ENCODE measurements around the gene SLC22A12. TPM values are rescaled to one million over a fixed set of nuclear protein-coding genes. Genes with fewer than 3 reads are reported as not detected.
A peak's percentile ranks its signal among the peaks of the same experiment; 100 is the strongest.

SLC22A12 gene
- total RNA-seq, 4 donors from 2014 or later, result not detected

DNA sequence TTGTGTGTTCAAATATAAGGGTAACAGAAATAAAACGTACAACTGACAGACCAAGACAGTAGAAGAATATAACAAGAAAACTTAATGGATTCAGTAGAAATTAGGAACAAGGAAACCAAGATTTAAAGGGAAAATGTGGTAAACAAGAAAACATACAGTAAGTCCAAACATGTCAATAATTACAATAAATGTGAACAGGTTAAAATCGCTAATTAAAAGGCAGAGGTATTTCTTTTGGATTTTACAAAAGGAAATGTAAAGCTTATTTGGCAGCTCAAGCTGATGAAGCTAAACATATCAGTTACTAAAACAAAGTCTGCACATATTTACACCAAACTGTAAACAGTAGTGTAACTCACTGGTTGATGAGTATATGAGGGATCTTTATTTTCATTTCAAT, 2.3 kb upstream of the SLC22A12 start:
- 89% methylated on average over 2 of the region's 2 CpGs for WGBS
- no peak for DNase-seq (ENCODE audit: low spot score in 2 of 2)

DNA sequence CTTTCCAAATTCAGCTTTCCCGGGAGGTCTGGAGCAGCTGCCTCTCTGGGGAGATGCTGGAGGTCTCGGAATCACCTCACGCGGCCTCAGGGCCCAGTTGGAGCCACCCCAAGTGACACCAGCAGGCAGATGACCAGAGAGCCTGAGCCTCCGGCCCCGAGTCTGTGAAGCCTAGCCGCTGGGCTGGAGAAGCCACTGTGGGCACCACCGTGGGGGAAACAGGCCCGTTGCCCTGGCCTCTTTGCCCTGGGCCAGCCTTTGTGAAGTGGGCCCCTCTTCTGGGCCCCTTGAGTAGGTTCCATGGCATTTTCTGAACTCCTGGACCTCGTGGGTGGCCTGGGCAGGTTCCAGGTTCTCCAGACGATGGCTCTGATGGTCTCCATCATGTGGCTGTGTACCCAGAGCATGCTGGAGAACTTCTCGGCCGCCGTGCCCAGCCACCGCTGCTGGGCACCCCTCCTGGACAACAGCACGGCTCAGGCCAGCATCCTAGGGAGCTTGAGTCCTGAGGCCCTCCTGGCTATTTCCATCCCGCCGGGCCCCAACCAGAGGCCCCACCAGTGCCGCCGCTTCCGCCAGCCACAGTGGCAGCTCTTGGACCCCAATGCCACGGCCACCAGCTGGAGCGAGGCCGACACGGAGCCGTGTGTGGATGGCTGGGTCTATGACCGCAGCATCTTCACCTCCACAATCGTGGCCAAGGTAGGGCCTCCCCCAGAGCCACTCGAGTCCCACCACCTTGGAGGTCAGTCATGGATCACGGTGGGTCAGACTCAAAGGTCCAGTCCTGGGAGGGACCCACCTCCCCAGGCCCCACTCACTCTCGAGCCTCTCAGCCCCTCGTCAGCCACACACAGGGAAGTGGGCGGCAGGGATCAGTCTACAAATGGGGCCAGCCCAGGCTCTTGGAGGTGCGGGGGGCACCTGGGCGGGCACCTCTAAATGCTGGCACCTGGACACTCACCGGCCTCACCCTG, 525 bp downstream of the SLC22A12 start:
- 85% methylated on average over 21 of the region's 36 CpGs for WGBS
- no peak overlapping the region for H3K4me3 ChIP-seq

More for the DNA sequence above, 2.3 kb upstream of the SLC22A12 start:
- peaks cover 11% of the 10 kb centered on the region for H3K27me3 ChIP-seq
- no peak overlapping the region for H3K27ac ChIP-seq
- H3K4me3 ChIP-seq, result no peak overlapping the region
- no peaks in the 10 kb centered on the region for H3K4me1 ChIP-seq
- no peaks in the 10 kb centered on the region for H3K36me3 ChIP-seq
- TF ChIP-seq EP300 (IDR thresholded peaks at IDR 0.05) (no peak), POLR2A (IDR thresholded peaks at IDR 0.05) (no peak), POLR2AphosphoS5 (IDR thresholded peaks at IDR 0.05) (no peak)
- TF ChIP-seq, protein P1, sequence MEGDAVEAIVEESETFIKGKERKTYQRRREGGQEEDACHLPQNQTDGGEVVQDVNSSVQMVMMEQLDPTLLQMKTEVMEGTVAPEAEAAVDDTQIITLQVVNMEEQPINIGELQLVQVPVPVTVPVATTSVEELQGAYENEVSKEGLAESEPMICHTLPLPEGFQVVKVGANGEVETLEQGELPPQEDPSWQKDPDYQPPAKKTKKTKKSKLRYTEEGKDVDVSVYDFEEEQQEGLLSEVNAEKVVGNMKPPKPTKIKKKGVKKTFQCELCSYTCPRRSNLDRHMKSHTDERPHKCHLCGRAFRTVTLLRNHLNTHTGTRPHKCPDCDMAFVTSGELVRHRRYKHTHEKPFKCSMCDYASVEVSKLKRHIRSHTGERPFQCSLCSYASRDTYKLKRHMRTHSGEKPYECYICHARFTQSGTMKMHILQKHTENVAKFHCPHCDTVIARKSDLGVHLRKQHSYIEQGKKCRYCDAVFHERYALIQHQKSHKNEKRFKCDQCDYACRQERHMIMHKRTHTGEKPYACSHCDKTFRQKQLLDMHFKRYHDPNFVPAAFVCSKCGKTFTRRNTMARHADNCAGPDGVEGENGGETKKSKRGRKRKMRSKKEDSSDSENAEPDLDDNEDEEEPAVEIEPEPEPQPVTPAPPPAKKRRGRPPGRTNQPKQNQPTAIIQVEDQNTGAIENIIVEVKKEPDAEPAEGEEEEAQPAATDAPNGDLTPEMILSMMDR (IDR thresholded peaks at IDR 0.05), result no peak
- peaks cover 6% of the 10 kb centered on the region for H3K9me3 ChIP-seq

DNA sequence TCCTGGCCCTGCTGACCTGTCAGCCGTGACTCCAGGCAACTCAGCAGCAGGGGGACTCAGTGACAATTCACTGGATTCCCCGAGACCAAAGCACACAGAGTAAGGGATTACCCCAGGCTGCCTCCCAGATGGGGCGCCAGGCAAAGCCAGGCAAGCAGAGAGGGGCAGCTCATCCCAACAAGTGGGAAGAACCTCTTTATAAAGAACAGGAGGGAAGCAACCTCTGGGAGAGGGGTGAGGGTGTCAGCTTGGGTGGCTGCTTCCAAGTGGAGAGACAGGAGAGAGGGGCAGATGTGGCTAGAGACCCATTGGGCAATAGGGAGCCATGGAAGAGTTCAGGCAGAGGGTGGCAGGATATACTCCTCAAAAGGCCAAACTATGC, 1.2 kb downstream of the SLC22A12 start:
- H3K4me3 ChIP-seq, result no peak overlapping the region
- H3K36me3 ChIP-seq, result no peaks in the 10 kb centered on the region
- no peak for TF ChIP-seq POLR2A (IDR thresholded peaks at IDR 0.05)
- WGBS, result 90% methylated on average over 3 of the region's 3 CpGs
- H3K27ac ChIP-seq, result no peak overlapping the region
- DNase-seq (ENCODE audit: low spot score in 2 of 2), result no peak
- peaks cover 7% of the 10 kb centered on the region for H3K27me3 ChIP-seq
- H3K9me3 ChIP-seq, result peaks cover 6% of the 10 kb centered on the region
- no peaks in the 10 kb centered on the region for H3K4me1 ChIP-seq

More for the DNA sequence above, 525 bp downstream of the SLC22A12 start:
- Histone ChIP-seq H3K4me1 (no peaks in the 10 kb centered on the region), H3K36me3 (no peaks in the 10 kb centered on the region), H3K27ac (no peak overlapping the region), H3K27me3 (peaks cover 7% of the 10 kb centered on the region), H3K9me3 (peaks cover 6% of the 10 kb centered on the region)
- TF ChIP-seq EP300 (IDR thresholded peaks at IDR 0.05) (no peak), POLR2A (IDR thresholded peaks at IDR 0.05) (no peak)
- DNase-seq (ENCODE audit: low spot score in 2 of 2), result peak in 1 of 2 donors; percentile 50

DNA sequence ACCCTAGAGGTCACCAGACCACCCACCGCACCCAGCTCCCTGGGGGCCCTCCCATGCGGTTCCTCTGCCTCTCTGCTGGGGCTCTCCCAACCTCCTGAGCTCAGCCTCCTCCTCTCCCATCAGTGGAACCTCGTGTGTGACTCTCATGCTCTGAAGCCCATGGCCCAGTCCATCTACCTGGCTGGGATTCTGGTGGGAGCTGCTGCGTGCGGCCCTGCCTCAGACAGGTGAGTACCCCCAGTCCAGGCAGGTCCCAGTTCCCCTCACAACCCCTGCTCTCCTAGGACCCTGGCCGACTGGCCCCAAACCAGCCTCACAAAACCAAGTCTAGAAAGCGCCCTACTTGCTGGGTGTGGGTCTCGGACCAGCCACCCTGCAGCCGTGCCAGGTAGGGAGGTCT, 1.6 kb downstream of the SLC22A12 start:
- Histone ChIP-seq H3K4me3 (no peak overlapping the region), H3K9me3 (peaks cover 6% of the 10 kb centered on the region), H3K4me1 (no peaks in the 10 kb centered on the region), H3K27ac (no peak overlapping the region), H3K27me3 (peaks cover 7% of the 10 kb centered on the region), H3K36me3 (no peaks in the 10 kb centered on the region)
- no peak for DNase-seq (ENCODE audit: low spot score in 2 of 2)
- TF ChIP-seq, protein P1 (IDR thresholded peaks at IDR 0.05), result no peak
- TF ChIP-seq POLR2A (IDR thresholded peaks at IDR 0.05) (no peak), POLR2AphosphoS5 (IDR thresholded peaks at IDR 0.05) (no peak), EP300 (IDR thresholded peaks at IDR 0.05) (no peak)
- 97% methylated on average over 5 of the region's 9 CpGs for WGBS

DNA sequence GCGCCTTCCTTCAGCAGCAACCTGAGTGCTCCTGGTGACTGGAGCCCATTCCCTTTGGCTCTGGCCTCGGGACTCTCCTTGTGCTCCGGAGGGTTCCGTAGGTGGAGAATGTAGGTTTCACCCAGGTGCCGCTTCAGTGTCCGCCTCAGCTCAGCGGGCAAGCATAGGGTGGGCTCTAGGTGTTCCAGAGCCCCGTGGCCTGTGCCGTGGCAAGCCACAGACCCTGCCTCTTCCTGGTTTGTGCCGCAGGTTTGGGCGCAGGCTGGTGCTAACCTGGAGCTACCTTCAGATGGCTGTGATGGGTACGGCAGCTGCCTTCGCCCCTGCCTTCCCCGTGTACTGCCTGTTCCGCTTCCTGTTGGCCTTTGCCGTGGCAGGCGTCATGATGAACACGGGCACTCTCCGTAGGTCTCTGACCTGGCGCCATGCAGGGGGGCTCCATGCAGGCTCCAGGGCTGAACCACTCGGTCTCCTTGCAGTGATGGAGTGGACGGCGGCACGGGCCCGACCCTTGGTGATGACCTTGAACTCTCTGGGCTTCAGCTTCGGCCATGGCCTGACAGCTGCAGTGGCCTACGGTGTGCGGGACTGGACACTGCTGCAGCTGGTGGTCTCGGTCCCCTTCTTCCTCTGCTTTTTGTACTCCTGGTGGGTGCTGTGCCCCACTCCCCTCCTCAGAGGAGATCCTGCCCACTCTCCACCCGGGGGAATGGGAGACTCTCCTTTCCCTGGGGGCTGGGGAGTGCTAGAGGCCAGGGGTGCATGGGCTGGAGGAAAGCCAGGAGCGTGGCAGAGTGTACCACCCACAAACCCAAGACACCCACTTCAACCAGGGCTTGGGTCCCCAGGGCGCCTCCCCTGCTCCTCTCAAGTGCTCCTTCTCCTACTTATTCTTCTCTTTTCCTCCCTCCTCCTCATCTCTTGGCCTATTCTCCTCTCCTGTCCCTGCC, 2.4 kb downstream of the SLC22A12 start:
- DNase-seq (ENCODE audit: low spot score in 2 of 2), result no peak
- no peaks in the 10 kb centered on the region for H3K36me3 ChIP-seq
- peaks cover 6% of the 10 kb centered on the region for H3K9me3 ChIP-seq
- no peak for TF ChIP-seq EP300 (IDR thresholded peaks at IDR 0.05)
- no peak for TF ChIP-seq POLR2A (IDR thresholded peaks at IDR 0.05)
- TF ChIP-seq, protein P1 (IDR thresholded peaks at IDR 0.05), result no peak
- no peak for TF ChIP-seq POLR2AphosphoS5 (IDR thresholded peaks at IDR 0.05)
- peaks cover 7% of the 10 kb centered on the region for H3K27me3 ChIP-seq
- no peak overlapping the region for H3K4me3 ChIP-seq
- no peak overlapping the region for H3K27ac ChIP-seq
- 74% methylated on average over 15 of the region's 32 CpGs for WGBS
- no peaks in the 10 kb centered on the region for H3K4me1 ChIP-seq

Measured in suprapubic skin (tissue), 4 donors.